Vagina (tissue), 2 donors: ENCODE results near the gene LSM14A. TPM values are rescaled to one million over a fixed set of nuclear protein-coding genes. Genes with fewer than 3 reads are reported as not detected.
"Not testable (repeated sequence)": the region's sequence is repeated elsewhere in the genome, so short reads cannot be mapped to it uniquely, and the experiment has no call there.

Experiments used
- DNase-seq, 2 donors: peaks; one replicate each; pipeline ENCODE4 v3.0.0-alpha.2; 2017; ENCODE audit errors: extremely low spot score in 2 of 2
- H3K27ac ChIP-seq: fragments of 200-600 bp; sonication (generic); one replicate; pipeline ENCODE4 v1.5.1; 2019
- H3K27me3 ChIP-seq: fragments of 200-600 bp; sonication (generic); one replicate; pipeline ENCODE4 v1.5.1; 2019
- H3K36me3 ChIP-seq, 2 donors: fragments of 200-600 bp; sonication (generic); one replicate each; pipeline ENCODE4 v1.5.1; 2017 to 2019
- H3K4me1 ChIP-seq: fragments of 200-600 bp; sonication (generic); one replicate; pipeline ENCODE4 v1.5.1; 2019
- H3K4me3 ChIP-seq, 2 donors: fragments of 200-600 bp; sonication (generic); 1 replicate in 1 of 2; 2 replicates in 1 of 2; pipeline ENCODE4 v1.5.1; 2016 to 2019
- H3K9me3 ChIP-seq: fragments of 200-600 bp; sonication (generic); one replicate; pipeline ENCODE4 v1.5.1; 2019
- CTCF ChIP-seq, 3 experiments: fragments of 450-650 bp in 2 of 3; fragments of 200-600 bp in 1 of 3; sonication (generic) in 1 of 3; IDR thresholded peaks; one replicate each; pipeline ENCODE4 v1.5.1; 2017 to 2019; ENCODE audit warnings: antibody characterized with exemption in 3 of 3, mild to moderate bottlenecking in 2 of 3, moderate library complexity in 2 of 3
- POLR2A ChIP-seq, 2 donors: fragments of 450-650 bp; IDR thresholded peaks; one replicate each; pipeline ENCODE4 v1.6.1; 2017; ENCODE audit warnings: antibody characterized with exemption in 2 of 2, mild to moderate bottlenecking in 2 of 2, moderate library complexity in 2 of 2
- POLR2AphosphoS5 ChIP-seq, 2 donors: sonication (generic); formaldehyde crosslinking; IDR thresholded peaks; one replicate each; pipeline ENCODE4 v1.9.0; 2017; ENCODE audit warnings: antibody characterized with exemption in 2 of 2, mild to moderate bottlenecking in 2 of 2, low read depth in 1 of 2; ENCODE audit not compliant: insufficient read depth in 1 of 2
- intact Hi-C: fragments of 100-400 bp; cut with DNase I; formaldehyde crosslinking; loops from one replicate; pipeline ENCODE4 v1.15.1; 2023
- total RNA-seq: library from RNA; depleted of rRNA; stranded (reverse); fragments of >200 nt; gene quantifications from one replicate; pipeline ENCODE4 v1.2.3, GENCODE V29; 2016

Gene LSM14A
- total RNA-seq, 1 donor from 2014 or later: 179 TPM

GRCh38 chr19:34243876-34244578, 71.7 kb downstream of the LSM14A start:
- H3K9me3 ChIP-seq: no peaks in the 10 kb centered on the region
- H3K27me3 ChIP-seq: no peaks in the 10 kb centered on the region
- TF ChIP-seq POLR2AphosphoS5 (IDR thresholded peaks at IDR 0.05; ENCODE audit: insufficient read depth in 1 of 2, low read depth in 1 of 2) (no peak), POLR2A (IDR thresholded peaks at IDR 0.05) (no peak), CTCF (IDR thresholded peaks at IDR 0.05) (no peak)
- H3K36me3 ChIP-seq: no peaks in the 10 kb centered on the region
- DNase-seq: no peak
- H3K4me3 ChIP-seq: no peak overlapping the region
- no peaks in the 10 kb centered on the region for H3K4me1 ChIP-seq
- H3K27ac ChIP-seq: no peak overlapping the region
- intact Hi-C loops: no loop called here

- intact Hi-C loops: no loop called here
- H3K4me1 ChIP-seq: no peaks in the 10 kb centered on the region
- TF ChIP-seq CTCF (IDR thresholded peaks at IDR 0.05) (no peak), POLR2A (IDR thresholded peaks at IDR 0.05) (no peak), POLR2AphosphoS5 (IDR thresholded peaks at IDR 0.05; ENCODE audit: insufficient read depth in 1 of 2, low read depth in 1 of 2) (no peak)
- H3K27me3 ChIP-seq: no peaks in the 10 kb centered on the region
- no peak overlapping the region for H3K27ac ChIP-seq
- no peaks in the 10 kb centered on the region for H3K36me3 ChIP-seq
- DNase-seq: no peak
- H3K4me3 ChIP-seq: no peak overlapping the region
- no peaks in the 10 kb centered on the region for H3K9me3 ChIP-seq
These were observed 72.5 kb downstream of the LSM14A start for GRCh38 chr19:34244611-34245299.

GRCh38 chr19:34246340-34246739, 74.0 kb downstream of the LSM14A start:
- no peak for DNase-seq
- TF ChIP-seq POLR2A (IDR thresholded peaks at IDR 0.05) (no peak), POLR2AphosphoS5 (IDR thresholded peaks at IDR 0.05; ENCODE audit: insufficient read depth in 1 of 2, low read depth in 1 of 2) (no peak), CTCF (IDR thresholded peaks at IDR 0.05) (no peak)

GRCh38 chr19:34248941-34249340, 76.6 kb downstream of the LSM14A start:
- no peak overlapping the region for H3K4me3 ChIP-seq
- no peaks in the 10 kb centered on the region for H3K27me3 ChIP-seq
- H3K27ac ChIP-seq: no peak overlapping the region
- intact Hi-C loops: no loop called here
- no peaks in the 10 kb centered on the region for H3K36me3 ChIP-seq
- TF ChIP-seq POLR2AphosphoS5 (IDR thresholded peaks at IDR 0.05; ENCODE audit: insufficient read depth in 1 of 2, low read depth in 1 of 2) (no peak), CTCF (IDR thresholded peaks at IDR 0.05) (no peak), POLR2A (IDR thresholded peaks at IDR 0.05) (no peak)
- DNase-seq: no peak
- H3K9me3 ChIP-seq: no peaks in the 10 kb centered on the region
- peaks cover 4% of the 10 kb centered on the region for H3K4me1 ChIP-seq

More at GRCh38 chr19:34246340-34246739, 74.0 kb downstream of the LSM14A start:
- no peaks in the 10 kb centered on the region for H3K9me3 ChIP-seq
- H3K4me1 ChIP-seq: no peaks in the 10 kb centered on the region
- no peaks in the 10 kb centered on the region for H3K27me3 ChIP-seq
- intact Hi-C loops: no loop called here
- no peak overlapping the region for H3K4me3 ChIP-seq
- no peak overlapping the region for H3K27ac ChIP-seq
- H3K36me3 ChIP-seq: no peaks in the 10 kb centered on the region

- H3K4me3 ChIP-seq, H3K27ac ChIP-seq, H3K9me3 ChIP-seq, intact Hi-C loops, H3K36me3 ChIP-seq, DNase-seq, H3K27me3 ChIP-seq: not testable (repeated sequence)
- peaks cover 31% of the 10 kb centered on the region for H3K4me1 ChIP-seq
These were observed 80.9 kb downstream of the LSM14A start for GRCh38 chr19:34253167-34253566.

- intact Hi-C loops, DNase-seq, H3K36me3 ChIP-seq, H3K27me3 ChIP-seq, H3K9me3 ChIP-seq: not testable (repeated sequence)
- Histone ChIP-seq H3K4me3 (peak overlapping the region; percentile 93 to 100), H3K4me1 (peaks cover 31% of the 10 kb centered on the region), H3K27ac (peak overlapping the region; percentile 95)
These were observed 81.4 kb downstream of the LSM14A start for GRCh38 chr19:34253681-34254045.
